Activated T-helper 2 cell treated with anti-CD3 and anti-CD28 coated beads, Interferon-gamma antibody, Interleukin-2, Interleukin-4, amounts not matched to agents 10 μg/mL and 5 μg/mL and 100 μg/mL, durations not matched to agents 14 hours and 24 hours and 36 hours (primary cell): ENCODE results near the gene SLC39A11. TPM values are rescaled to one million over a fixed set of nuclear protein-coding genes. Genes with fewer than 3 reads are reported as not detected.

Experiments used
- DNase-seq: peaks from one replicate; pipeline ENCODE4 v3.0.0; 2021; ENCODE audit warnings: low spot score
- H3K27ac Mint-ChIP-seq: one replicate; pipeline ENCODE4 v1.8.0; 2021; ENCODE audit warnings: mixed read lengths
- H3K27me3 Mint-ChIP-seq: one replicate; pipeline ENCODE4 v1.8.0; 2021; ENCODE audit warnings: low read depth, mixed read lengths
- H3K36me3 Mint-ChIP-seq: one replicate; pipeline ENCODE4 v1.8.0; 2021; ENCODE audit warnings: low read depth, mixed read lengths
- H3K4me1 Mint-ChIP-seq: one replicate; pipeline ENCODE4 v1.8.0; 2021; ENCODE audit warnings: low read depth, mixed read lengths
- H3K4me3 Mint-ChIP-seq: one replicate; pipeline ENCODE4 v1.8.0; 2021; ENCODE audit warnings: low read depth, mild to moderate bottlenecking, moderate library complexity, mixed read lengths
- H3K9me3 Mint-ChIP-seq: one replicate; pipeline ENCODE4 v1.8.0; 2021; ENCODE audit warnings: mixed read lengths
- intact Hi-C: fragments of 100-400 bp; cut with micrococcal nuclease; formaldehyde crosslinking; loops from one replicate; pipeline ENCODE4 v1.15.1; 2023
- total RNA-seq: library from RNA; stranded (reverse); gene quantifications from 2 replicates; pipeline ENCODE4 v1.2.3, GENCODE V29; 2022

SLC39A11 gene
- total RNA-seq, 1 donor from 2014 or later, result 20.2 TPM

DNA sequence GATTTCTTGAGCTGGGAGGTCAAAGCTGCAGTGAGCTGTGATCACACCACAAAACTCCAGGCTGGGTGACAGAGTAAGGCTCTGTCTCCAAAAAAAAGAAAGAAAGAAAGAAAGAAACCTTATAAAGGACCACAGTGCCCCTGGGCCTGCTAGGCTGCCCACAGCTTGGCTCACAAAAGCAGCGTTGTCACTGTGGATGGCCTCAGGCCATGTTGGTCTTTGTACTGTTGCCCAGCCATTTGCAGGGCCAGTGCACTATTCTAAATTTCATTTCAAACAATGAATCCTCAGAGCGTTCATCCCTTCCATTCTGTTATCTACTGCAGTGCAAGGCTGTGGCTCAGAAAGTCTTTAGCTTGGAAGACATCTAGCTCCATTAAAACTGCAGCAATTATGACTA is 208.4 kb downstream of the SLC39A11 start:
- Mint-ChIP-seq H3K36me3 (peaks cover 21% of the 10 kb centered on the region), H3K4me1 (peaks cover 6% of the 10 kb centered on the region), H3K4me3 (no peak overlapping the region), H3K9me3 (peaks cover 20% of the 10 kb centered on the region), H3K27ac (no peak overlapping the region), H3K27me3 (no peaks in the 10 kb centered on the region)
- intact Hi-C loops, result no loop called here
- no peak for DNase-seq

- Mint-ChIP-seq H3K36me3 (peaks cover 23% of the 10 kb centered on the region), H3K27me3 (no peaks in the 10 kb centered on the region), H3K27ac (no peak overlapping the region), H3K9me3 (peaks cover 27% of the 10 kb centered on the region), H3K4me3 (no peak overlapping the region), H3K4me1 (peaks cover 6% of the 10 kb centered on the region)
- no peak for DNase-seq
- intact Hi-C loops, result no loop called here
These were observed 209.1 kb downstream of the SLC39A11 start for GRCh38 chr17:72883351-72883750.

DNA sequence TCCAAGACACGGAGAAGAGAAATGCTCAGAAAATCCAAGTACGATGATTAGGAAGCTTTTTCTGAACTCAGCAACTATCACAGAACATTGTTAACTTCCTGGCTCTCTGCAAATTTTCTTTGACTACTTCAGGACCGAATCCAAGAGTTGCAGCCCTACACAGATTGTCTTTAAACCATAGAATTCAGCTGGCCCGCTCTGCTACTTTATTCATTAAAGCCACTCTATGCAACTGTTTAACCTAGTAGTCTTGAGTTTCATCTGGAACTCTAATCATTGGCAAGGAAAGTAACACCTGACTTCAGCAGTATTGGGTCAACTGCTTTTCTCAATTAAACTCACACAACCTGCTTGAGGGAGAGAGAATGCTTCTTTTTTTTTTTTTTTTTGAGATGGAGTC is 210.1 kb downstream of the SLC39A11 start:
- DNase-seq, result no peak
- H3K4me1 Mint-ChIP-seq, result no peaks in the 10 kb centered on the region
- intact Hi-C loops, result no loop called here
- H3K27ac Mint-ChIP-seq, result no peak overlapping the region
- H3K36me3 Mint-ChIP-seq, result peaks cover 27% of the 10 kb centered on the region
- H3K27me3 Mint-ChIP-seq, result no peaks in the 10 kb centered on the region
- peaks cover 31% of the 10 kb centered on the region for H3K9me3 Mint-ChIP-seq
- no peak overlapping the region for H3K4me3 Mint-ChIP-seq

DNA sequence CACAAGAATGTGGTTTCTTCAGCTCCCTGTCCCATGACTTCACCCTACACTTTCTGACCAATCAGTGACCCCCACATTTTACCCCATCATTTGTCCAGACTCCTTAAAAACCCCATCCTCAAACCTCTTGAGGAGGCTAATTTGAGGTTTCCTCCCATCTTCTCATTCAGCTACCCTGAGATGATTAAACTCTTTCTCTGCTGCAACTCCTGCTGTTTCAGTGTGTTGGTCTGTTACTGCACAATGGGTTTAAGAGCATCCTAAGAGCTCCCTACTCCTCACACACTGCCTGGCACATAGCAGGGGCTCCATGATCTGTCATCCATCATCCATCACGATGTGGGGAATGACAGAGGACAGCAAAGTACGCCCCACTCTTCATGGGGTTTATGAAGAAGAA is 212.6 kb downstream of the SLC39A11 start:
- intact Hi-C loops, result no loop called here

GRCh38 chr17:72878975-72879660 is 213.4 kb downstream of the SLC39A11 start:
- no peak for DNase-seq
- H3K27me3 Mint-ChIP-seq, result no peaks in the 10 kb centered on the region
- peaks cover 25% of the 10 kb centered on the region for H3K36me3 Mint-ChIP-seq
- no peak overlapping the region for H3K4me3 Mint-ChIP-seq
- no peak overlapping the region for H3K27ac Mint-ChIP-seq
- peaks cover 58% of the 10 kb centered on the region for H3K9me3 Mint-ChIP-seq
- intact Hi-C loops, result no loop called here
- H3K4me1 Mint-ChIP-seq, result no peaks in the 10 kb centered on the region

More for the DNA sequence above, 212.6 kb downstream of the SLC39A11 start:
- no peak for DNase-seq
- H3K4me3 Mint-ChIP-seq, result no peak overlapping the region
- no peaks in the 10 kb centered on the region for H3K27me3 Mint-ChIP-seq
- no peaks in the 10 kb centered on the region for H3K4me1 Mint-ChIP-seq
- peaks cover 25% of the 10 kb centered on the region for H3K36me3 Mint-ChIP-seq
- no peak overlapping the region for H3K27ac Mint-ChIP-seq
- H3K9me3 Mint-ChIP-seq, result peaks cover 54% of the 10 kb centered on the region

DNA sequence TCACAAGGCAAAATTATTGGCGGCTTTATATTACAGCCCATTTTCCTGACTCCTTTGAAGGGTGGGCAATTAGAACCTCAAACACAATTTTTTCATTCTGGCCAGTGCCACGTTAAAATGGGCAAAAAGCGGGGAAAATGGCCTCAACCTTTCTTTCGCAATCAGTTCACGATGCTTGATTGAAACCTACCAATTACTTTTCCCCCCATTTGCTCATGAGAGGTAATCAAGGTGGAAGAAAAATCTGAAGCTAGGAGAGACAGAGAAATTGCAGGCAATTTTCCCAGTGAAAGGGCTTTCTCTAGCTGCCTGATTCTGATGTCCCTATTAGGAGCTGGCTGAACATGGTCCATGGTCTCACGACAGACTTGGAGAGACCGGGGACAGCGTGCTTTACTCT is 215.1 kb downstream of the SLC39A11 start:
- intact Hi-C loops, result no loop called here
- Mint-ChIP-seq H3K36me3 (peaks cover 23% of the 10 kb centered on the region), H3K27ac (no peak overlapping the region), H3K4me3 (no peak overlapping the region), H3K9me3 (peaks cover 65% of the 10 kb centered on the region), H3K4me1 (no peaks in the 10 kb centered on the region), H3K27me3 (no peaks in the 10 kb centered on the region)
- no peak for DNase-seq

DNA sequence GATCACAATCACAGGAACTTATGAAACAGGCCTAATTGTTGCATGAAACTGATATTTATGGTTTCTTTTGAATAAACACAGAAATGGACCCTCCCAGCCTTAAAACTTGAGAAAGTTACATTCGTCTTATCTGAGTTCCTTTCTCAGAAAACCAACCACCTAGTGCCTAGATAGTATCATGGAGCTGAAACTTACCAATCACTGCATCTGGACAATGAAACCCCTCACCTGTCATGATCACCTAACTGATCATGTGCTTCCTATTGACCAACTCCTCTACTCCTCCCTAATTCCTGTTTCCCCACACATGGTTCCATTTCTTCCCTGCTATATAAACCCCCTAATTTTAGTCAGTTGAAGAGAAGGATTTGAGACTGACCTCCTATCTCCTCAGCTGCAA is 216.1 kb downstream of the SLC39A11 start:
- no peak for DNase-seq
- H3K36me3 Mint-ChIP-seq, result peaks cover 20% of the 10 kb centered on the region

DNA sequence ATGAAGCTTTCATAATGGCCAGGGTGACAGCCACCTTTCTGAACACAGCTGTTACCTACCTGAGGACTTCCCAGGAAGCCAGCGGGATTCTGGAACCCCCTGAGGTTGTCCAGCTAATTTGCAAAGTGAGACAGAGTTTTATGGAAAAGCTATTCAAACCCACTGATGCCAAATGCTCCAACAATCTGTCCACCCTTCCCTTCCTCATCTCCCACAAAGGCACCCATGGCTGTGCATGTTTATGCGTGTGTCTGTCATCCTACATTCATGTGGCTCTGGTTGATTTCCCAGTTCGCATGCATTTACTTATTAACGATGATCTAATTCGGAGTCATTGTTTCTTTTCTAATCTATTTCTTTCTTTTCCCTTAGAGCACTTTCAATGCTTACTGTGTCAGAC is 217.1 kb downstream of the SLC39A11 start:
- Mint-ChIP-seq H3K4me3 (no peak overlapping the region), H3K9me3 (peaks cover 61% of the 10 kb centered on the region), H3K4me1 (no peaks in the 10 kb centered on the region), H3K36me3 (peaks cover 20% of the 10 kb centered on the region), H3K27ac (no peak overlapping the region), H3K27me3 (no peaks in the 10 kb centered on the region)
- intact Hi-C loops, result no loop called here
- DNase-seq, result no peak

More for the DNA sequence above, 216.1 kb downstream of the SLC39A11 start:
- Mint-ChIP-seq H3K27ac (no peak overlapping the region), H3K9me3 (peaks cover 62% of the 10 kb centered on the region), H3K4me3 (no peak overlapping the region), H3K27me3 (no peaks in the 10 kb centered on the region), H3K4me1 (no peaks in the 10 kb centered on the region)
- intact Hi-C loops, result no loop called here

GRCh38 chr17:72872396-72872795 is 220.1 kb downstream of the SLC39A11 start:
- H3K27me3 Mint-ChIP-seq, result no peaks in the 10 kb centered on the region
- intact Hi-C loops, result no loop called here
- H3K4me3 Mint-ChIP-seq, result no peak overlapping the region
- no peak for DNase-seq
- H3K9me3 Mint-ChIP-seq, result peaks cover 37% of the 10 kb centered on the region
- peaks cover 5% of the 10 kb centered on the region for H3K36me3 Mint-ChIP-seq
- H3K27ac Mint-ChIP-seq, result no peak overlapping the region
- H3K4me1 Mint-ChIP-seq, result peaks cover 5% of the 10 kb centered on the region

DNA sequence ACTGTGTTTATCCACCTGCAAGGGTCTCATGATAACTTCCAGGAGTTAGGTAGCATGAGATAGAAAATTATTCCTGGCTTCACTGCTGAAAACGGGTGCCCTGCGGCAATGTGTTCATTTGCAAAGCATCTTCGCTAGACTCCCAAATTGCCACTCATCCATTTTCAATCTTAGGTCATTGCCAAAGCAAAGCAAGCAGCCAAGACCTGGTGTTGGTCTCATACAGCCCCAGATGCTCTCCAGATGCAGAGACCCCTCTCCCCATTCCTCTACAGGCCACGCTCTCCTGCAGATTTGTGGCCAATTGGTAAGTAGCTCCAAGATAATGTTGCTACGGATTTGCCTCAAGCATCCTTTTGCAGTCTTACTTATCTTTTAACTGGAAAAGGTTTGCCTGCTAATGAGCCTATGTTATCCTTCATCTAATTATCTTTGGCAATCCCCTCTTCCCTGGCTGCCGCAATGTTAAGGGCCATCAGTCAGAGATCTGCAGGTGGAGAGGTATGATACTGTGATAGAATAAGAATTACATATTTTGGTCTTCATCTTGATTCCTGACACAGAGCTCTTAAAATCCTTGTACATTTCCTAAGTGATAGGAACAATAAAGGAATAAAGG is 222.0 kb downstream of the SLC39A11 start:
- DNase-seq, result no peak
- H3K27me3 Mint-ChIP-seq, result no peaks in the 10 kb centered on the region
- no peaks in the 10 kb centered on the region for H3K36me3 Mint-ChIP-seq
- H3K4me1 Mint-ChIP-seq, result peaks cover 19% of the 10 kb centered on the region
- H3K4me3 Mint-ChIP-seq, result no peak overlapping the region
- no peak overlapping the region for H3K27ac Mint-ChIP-seq
- H3K9me3 Mint-ChIP-seq, result peaks cover 17% of the 10 kb centered on the region
- intact Hi-C loops, result no loop called here

- Mint-ChIP-seq H3K27ac (no peak overlapping the region), H3K36me3 (no peaks in the 10 kb centered on the region), H3K4me3 (no peak overlapping the region), H3K27me3 (no peaks in the 10 kb centered on the region), H3K4me1 (peaks cover 28% of the 10 kb centered on the region), H3K9me3 (peaks cover 12% of the 10 kb centered on the region)
- intact Hi-C loops, result loop anchor here (10.0 kb wide), 2 partner anchors 125 to 295 kb away; partner anchors contain the start of gene SSTR2
- DNase-seq, result no peak
These were observed 222.9 kb downstream of the SLC39A11 start for GRCh38 chr17:72869630-72870029.

DNA sequence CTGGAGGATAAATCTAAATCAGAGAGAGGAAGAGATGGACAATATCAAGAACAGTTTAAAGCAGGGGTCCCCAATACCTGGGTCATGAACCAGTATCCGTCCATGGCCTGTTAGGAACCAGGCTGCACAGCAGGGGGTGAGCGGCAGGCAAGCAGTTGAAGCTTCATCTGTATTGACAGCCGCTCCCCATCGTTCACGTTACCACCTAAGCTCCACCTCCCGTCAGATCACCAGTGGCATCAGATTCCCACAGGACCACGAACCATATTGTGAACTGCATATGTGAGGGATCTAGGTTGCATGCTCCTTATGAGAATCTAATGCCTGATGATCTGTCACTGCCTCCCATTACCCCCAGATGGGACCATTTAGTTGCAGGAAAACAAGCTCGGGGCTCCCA is 226.5 kb downstream of the SLC39A11 start:
- Mint-ChIP-seq H3K9me3 (no peaks in the 10 kb centered on the region), H3K27ac (peak overlapping the region; percentile 20), H3K27me3 (no peaks in the 10 kb centered on the region), H3K36me3 (no peaks in the 10 kb centered on the region), H3K4me3 (no peak overlapping the region), H3K4me1 (peaks cover 47% of the 10 kb centered on the region)
- no peak for DNase-seq
- intact Hi-C loops, result loop anchor here (10.0 kb wide), 2 partner anchors 129 to 299 kb away; partner anchors contain the start of gene SSTR2

DNA sequence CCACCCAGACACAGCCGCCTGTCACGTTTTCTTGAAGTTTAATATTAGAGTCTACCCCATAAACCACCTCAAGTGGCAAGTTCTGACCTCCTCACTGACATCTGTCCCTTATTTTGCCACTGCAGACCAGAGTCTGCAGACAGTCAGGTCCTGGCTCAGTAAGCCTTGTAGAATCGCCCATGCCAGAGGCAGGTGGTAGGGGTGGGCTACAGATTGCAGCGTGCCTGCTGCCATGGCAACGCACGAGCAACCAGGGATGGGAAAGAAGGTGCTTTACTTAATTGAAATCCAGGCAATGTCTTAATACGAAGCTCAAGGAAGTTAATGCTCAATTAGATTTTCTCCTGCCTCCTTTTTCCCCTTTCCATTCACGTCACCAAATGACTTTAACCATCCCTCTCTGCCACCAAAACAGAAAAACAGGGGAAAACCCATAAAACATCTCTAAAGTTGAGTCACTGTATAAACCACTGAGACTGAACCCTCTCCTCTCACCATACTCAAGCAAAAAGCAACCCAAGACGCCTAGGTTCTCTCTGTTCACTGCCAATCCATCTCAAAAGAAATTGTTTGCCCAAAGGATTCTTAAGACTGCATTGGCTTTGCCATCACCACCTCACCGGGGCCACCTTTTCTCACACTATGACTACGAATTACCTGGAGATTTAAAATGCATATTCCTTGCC is 228.8 kb downstream of the SLC39A11 start:
- no peak for DNase-seq
- Mint-ChIP-seq H3K27me3 (no peaks in the 10 kb centered on the region), H3K4me1 (peaks cover 49% of the 10 kb centered on the region), H3K27ac (peak overlapping the region; percentile 24), H3K4me3 (no peak overlapping the region), H3K36me3 (no peaks in the 10 kb centered on the region), H3K9me3 (peaks cover under 1% of the 10 kb centered on the region)
- intact Hi-C loops, result loop anchor here (5.0 to 10.0 kb wide), 3 partner anchors 131 to 301 kb away; partner anchors contain the start of gene SSTR2
